Tibial nerve (tissue), 3 donors: Measurements from ENCODE around the gene TIGD6.

Experiments
- POLR2A ChIP-seq, 2 donors: fragments of 450-650 bp; IDR thresholded peaks; one replicate each; pipeline ENCODE4 v1.6.1; 2017; ENCODE audit warnings: antibody characterized with exemption in 2 of 2, mild to moderate bottlenecking in 2 of 2, moderate library complexity in 2 of 2
- TF ChIP-seq, protein P1 (sequence below), 5 experiments: fragments of 200-600 bp in 3 of 5; fragments of 450-650 bp in 2 of 5; sonication (generic) in 3 of 5; IDR thresholded peaks; one replicate each; pipeline ENCODE4 v1.5.1; 2016 to 2019; ENCODE audit warnings: antibody characterized with exemption in 5 of 5, mild to moderate bottlenecking in 3 of 5, moderate library complexity in 2 of 5

DNA sequence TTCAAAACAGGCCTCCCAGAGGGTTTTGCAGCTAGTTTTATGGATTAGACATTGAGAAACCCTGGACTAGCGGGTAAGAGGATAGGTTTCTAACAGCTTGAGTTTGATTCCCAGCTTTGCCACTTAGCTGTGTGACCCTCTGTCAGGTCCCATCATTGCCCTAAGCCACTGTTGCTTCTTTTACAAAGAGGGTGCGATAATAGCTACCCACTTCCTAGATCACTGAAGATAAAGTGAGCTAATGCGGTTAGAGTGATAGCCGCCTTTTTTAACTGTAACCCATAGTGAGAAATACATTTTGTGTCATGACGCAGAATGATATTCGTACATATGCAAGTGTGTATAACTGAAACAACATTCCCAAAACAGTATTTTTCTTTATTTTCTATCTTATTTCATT, 45.6 kb upstream of the TIGD6 start:
- TF ChIP-seq, protein P1, sequence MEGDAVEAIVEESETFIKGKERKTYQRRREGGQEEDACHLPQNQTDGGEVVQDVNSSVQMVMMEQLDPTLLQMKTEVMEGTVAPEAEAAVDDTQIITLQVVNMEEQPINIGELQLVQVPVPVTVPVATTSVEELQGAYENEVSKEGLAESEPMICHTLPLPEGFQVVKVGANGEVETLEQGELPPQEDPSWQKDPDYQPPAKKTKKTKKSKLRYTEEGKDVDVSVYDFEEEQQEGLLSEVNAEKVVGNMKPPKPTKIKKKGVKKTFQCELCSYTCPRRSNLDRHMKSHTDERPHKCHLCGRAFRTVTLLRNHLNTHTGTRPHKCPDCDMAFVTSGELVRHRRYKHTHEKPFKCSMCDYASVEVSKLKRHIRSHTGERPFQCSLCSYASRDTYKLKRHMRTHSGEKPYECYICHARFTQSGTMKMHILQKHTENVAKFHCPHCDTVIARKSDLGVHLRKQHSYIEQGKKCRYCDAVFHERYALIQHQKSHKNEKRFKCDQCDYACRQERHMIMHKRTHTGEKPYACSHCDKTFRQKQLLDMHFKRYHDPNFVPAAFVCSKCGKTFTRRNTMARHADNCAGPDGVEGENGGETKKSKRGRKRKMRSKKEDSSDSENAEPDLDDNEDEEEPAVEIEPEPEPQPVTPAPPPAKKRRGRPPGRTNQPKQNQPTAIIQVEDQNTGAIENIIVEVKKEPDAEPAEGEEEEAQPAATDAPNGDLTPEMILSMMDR (IDR thresholded peaks at IDR 0.05) = no peak
- TF ChIP-seq POLR2A (IDR thresholded peaks at IDR 0.05) = no peak
